Loucy (cell line): ENCODE measurements around the gene GATA5.

Source experiments
- H2AFZ ChIP-seq: fragments of 200-600 bp; sonication (generic); 2 replicates; pipeline ENCODE4 v1.6.0; 2016; ENCODE audit warnings: antibody characterized with exemption, mild to moderate bottlenecking, low read length, moderate library complexity
- H3F3A ChIP-seq: fragments of 200-600 bp; 2 replicates; pipeline ENCODE4 v1.6.0; 2016; ENCODE audit warnings: antibody characterized with exemption, low read depth, mild to moderate bottlenecking
- H3K27me3 ChIP-seq: fragments of 200-600 bp; sonication (generic); 2 replicates; pipeline ENCODE4 v1.6.1; 2014; ENCODE audit warnings: low read length, mild to moderate bottlenecking; ENCODE audit not compliant: insufficient read depth, poor library complexity, severe bottlenecking
- H3K36me3 ChIP-seq: fragments of 200-600 bp; sonication (generic); 2 replicates; pipeline ENCODE4 v1.6.1; 2016; ENCODE audit warnings: low read length; ENCODE audit not compliant: insufficient read depth
- H3K4me1 ChIP-seq: fragments of 200-600 bp; sonication (generic); 2 replicates; pipeline ENCODE4 v1.5.1; 2014; ENCODE audit warnings: low read length, mild to moderate bottlenecking; ENCODE audit not compliant: insufficient read depth, poor library complexity, severe bottlenecking
- H3K4me2 ChIP-seq: fragments of 200-600 bp; sonication (generic); 2 replicates; pipeline ENCODE4 v1.6.0; 2014; ENCODE audit warnings: antibody characterized with exemption, low read length, low read depth, mild to moderate bottlenecking; ENCODE audit not compliant: poor library complexity, severe bottlenecking
- H3K4me3 ChIP-seq: fragments of 200-600 bp; sonication (generic); 2 replicates; pipeline ENCODE4 v1.5.1; 2014; ENCODE audit warnings: low read length, mild to moderate bottlenecking, mixed read lengths; ENCODE audit not compliant: poor library complexity, severe bottlenecking
- H3K79me2 ChIP-seq: fragments of 200-600 bp; sonication (generic); 2 replicates; pipeline ENCODE4 v1.6.1; 2014; ENCODE audit warnings: low read length; ENCODE audit not compliant: insufficient read depth
- H3K9ac ChIP-seq: fragments of 200-600 bp; sonication (generic); 2 replicates; pipeline ENCODE4 v1.6.0; 2014; ENCODE audit warnings: mild to moderate bottlenecking, low read depth, low read length, moderate library complexity; ENCODE audit not compliant: poor library complexity, severe bottlenecking
- H3K9me2 ChIP-seq: fragments of 200-600 bp; sonication (generic); replicated peaks from 2 replicates; pipeline ENCODE4 v1.6.1; 2016; ENCODE audit warnings: low read depth, low read length, mixed read lengths
- H3K9me3 ChIP-seq: fragments of 200-600 bp; sonication (generic); 2 replicates; pipeline ENCODE4 v1.6.1; 2014; ENCODE audit warnings: mild to moderate bottlenecking, antibody characterized with exemption, low read length, low read depth; ENCODE audit not compliant: insufficient read depth
- H4K20me1 ChIP-seq: fragments of 200-600 bp; sonication (generic); 2 replicates; pipeline ENCODE4 v1.6.0; 2014; ENCODE audit warnings: antibody characterized with exemption, low read length, mild to moderate bottlenecking; ENCODE audit not compliant: insufficient read depth, poor library complexity, severe bottlenecking
- CTCF ChIP-seq: fragments of 200-600 bp; sonication (generic); conservative IDR thresholded peaks from 2 replicates; pipeline ENCODE4 v1.5.1; 2014; ENCODE audit warnings: mild to moderate bottlenecking, antibody characterized with exemption, low read length
- EZH2phosphoT487 ChIP-seq: fragments of 200-600 bp; IDR thresholded peaks from 2 replicates; pipeline ENCODE4 v1.6.1; 2018; ENCODE audit warnings: antibody characterized with exemption, mild to moderate bottlenecking, moderate library complexity, borderline replicate concordance

The GATA5 gene

GRCh38 chr20:62494980-62495748 lies 19.4 kb upstream of the GATA5 start:
- Histone ChIP-seq H3K4me3 (peak overlapping the region; percentile 40), H3K27me3 (no peaks in the 10 kb centered on the region)

GRCh38 chr20:62494537-62494936 lies 18.7 kb upstream of the GATA5 start:
- Histone ChIP-seq H3F3A (no peaks in the 10 kb centered on the region), H3K9me3 (no peaks in the 10 kb centered on the region), H2AFZ (peak overlapping the region; percentile 38; the same call in 1 of the 2 replicates), H3K4me2 (peak overlapping the region; percentile 58), H3K9ac (peak overlapping the region; percentile 38), H3K9me2 (no peaks in the 10 kb centered on the region), H3K27me3 (no peaks in the 10 kb centered on the region), H3K36me3 (no peaks in the 10 kb centered on the region), H3K4me3 (peak overlapping the region; percentile 40), H3K79me2 (no peaks in the 10 kb centered on the region), H4K20me1 (no peaks in the 10 kb centered on the region), H3K4me1 (peaks cover 20% of the 10 kb centered on the region)
- TF ChIP-seq EZH2phosphoT487, result no peak
- TF ChIP-seq CTCF, result no peak

More at GRCh38 chr20:62494980-62495748, 19.4 kb upstream of the GATA5 start:
- H3K9me2 ChIP-seq, result no peaks in the 10 kb centered on the region
- H3K36me3 ChIP-seq, result no peaks in the 10 kb centered on the region
- H3K79me2 ChIP-seq, result no peaks in the 10 kb centered on the region
- peak overlapping the region; percentile 38 for H3K9ac ChIP-seq
- H3K9me3 ChIP-seq, result no peaks in the 10 kb centered on the region
- no peaks in the 10 kb centered on the region for H3F3A ChIP-seq
- H3K4me1 ChIP-seq, result peaks cover 20% of the 10 kb centered on the region
- no peaks in the 10 kb centered on the region for H4K20me1 ChIP-seq
- TF ChIP-seq EZH2phosphoT487 (no peak), CTCF (no peak)
- peak overlapping the region; percentile 58 for H3K4me2 ChIP-seq
- H2AFZ ChIP-seq, result peak overlapping the region; percentile 38; the same call in 1 of the 2 replicates

GRCh38 chr20:62493886-62494285 lies 18.1 kb upstream of the GATA5 start:
- Histone ChIP-seq H3K79me2 (no peaks in the 10 kb centered on the region), H3K4me2 (no peak overlapping the region), H4K20me1 (no peaks in the 10 kb centered on the region), H3K27me3 (no peaks in the 10 kb centered on the region), H3K36me3 (no peaks in the 10 kb centered on the region), H2AFZ (no peak overlapping the region), H3K9ac (peak overlapping the region; percentile 38), H3K4me3 (no peak overlapping the region), H3F3A (no peaks in the 10 kb centered on the region), H3K4me1 (peaks cover 20% of the 10 kb centered on the region), H3K9me2 (no peaks in the 10 kb centered on the region), H3K9me3 (no peaks in the 10 kb centered on the region)
- TF ChIP-seq EZH2phosphoT487 (no peak), CTCF (no peak)
